Measurements from ENCODE around the gene RILPL2.

RILPL2 gene

GRCh38 chr12:123396954-123397353 is 39.5 kb downstream of the RILPL2 start:
- TF ChIP-seq, protein P1, sequence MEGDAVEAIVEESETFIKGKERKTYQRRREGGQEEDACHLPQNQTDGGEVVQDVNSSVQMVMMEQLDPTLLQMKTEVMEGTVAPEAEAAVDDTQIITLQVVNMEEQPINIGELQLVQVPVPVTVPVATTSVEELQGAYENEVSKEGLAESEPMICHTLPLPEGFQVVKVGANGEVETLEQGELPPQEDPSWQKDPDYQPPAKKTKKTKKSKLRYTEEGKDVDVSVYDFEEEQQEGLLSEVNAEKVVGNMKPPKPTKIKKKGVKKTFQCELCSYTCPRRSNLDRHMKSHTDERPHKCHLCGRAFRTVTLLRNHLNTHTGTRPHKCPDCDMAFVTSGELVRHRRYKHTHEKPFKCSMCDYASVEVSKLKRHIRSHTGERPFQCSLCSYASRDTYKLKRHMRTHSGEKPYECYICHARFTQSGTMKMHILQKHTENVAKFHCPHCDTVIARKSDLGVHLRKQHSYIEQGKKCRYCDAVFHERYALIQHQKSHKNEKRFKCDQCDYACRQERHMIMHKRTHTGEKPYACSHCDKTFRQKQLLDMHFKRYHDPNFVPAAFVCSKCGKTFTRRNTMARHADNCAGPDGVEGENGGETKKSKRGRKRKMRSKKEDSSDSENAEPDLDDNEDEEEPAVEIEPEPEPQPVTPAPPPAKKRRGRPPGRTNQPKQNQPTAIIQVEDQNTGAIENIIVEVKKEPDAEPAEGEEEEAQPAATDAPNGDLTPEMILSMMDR (IDR thresholded peaks at IDR 0.05) = no peak
- Histone ChIP-seq H3K9me3 (no peaks in the 10 kb centered on the region), H3K4me3 (ENCODE audit: low read depth in 1 of 2, low read length in 1 of 2) (no peak overlapping the region), H3K36me3 (peaks cover 81% of the 10 kb centered on the region), H3K4me1 (ENCODE audit: control insufficient read depth in 1 of 2, insufficient read depth in 1 of 2, low read depth in 1 of 2, low read length in 1 of 2) (peaks cover 12 to 17% of the 10 kb centered on the region in 2 experiments), H3K27me3 (no peaks in the 10 kb centered on the region), H3K27ac (no peak overlapping the region)

DNA sequence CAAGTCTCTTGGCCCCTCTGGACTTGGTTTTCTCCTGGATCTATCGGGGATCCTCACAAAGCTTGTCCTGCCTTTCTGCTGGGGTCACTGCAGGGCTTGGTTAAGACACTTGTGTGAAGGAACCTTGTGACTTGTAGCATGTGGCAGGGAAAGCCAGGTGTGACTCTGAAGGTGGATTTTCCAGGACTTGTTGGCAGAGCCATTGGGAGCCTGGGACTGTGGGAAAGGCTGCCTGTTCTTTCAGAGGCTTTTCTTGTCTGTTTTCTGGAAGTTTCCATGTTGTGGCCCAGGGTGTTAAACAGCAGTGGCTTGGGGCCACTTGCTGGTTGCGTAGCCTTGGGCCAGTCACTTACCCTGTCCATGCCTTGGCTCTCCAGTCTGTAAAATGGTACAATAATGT is 39.9 kb downstream of the RILPL2 start:
- no peak overlapping the region for H3K4me3 ChIP-seq (ENCODE audit: low read depth in 1 of 2, low read length in 1 of 2)
- H3K27ac ChIP-seq = no peak overlapping the region
- H3K27me3 ChIP-seq = no peaks in the 10 kb centered on the region
- H3K4me1 ChIP-seq (ENCODE audit: control insufficient read depth in 1 of 2, insufficient read depth in 1 of 2, low read depth in 1 of 2, low read length in 1 of 2) = peaks cover 17 to 21% of the 10 kb centered on the region in 2 experiments
- TF ChIP-seq, protein P1 (IDR thresholded peaks at IDR 0.05) = no peak
- H3K9me3 ChIP-seq = no peaks in the 10 kb centered on the region
- peaks cover 81% of the 10 kb centered on the region for H3K36me3 ChIP-seq

GRCh38 chr12:123395236-123395635 is 41.2 kb downstream of the RILPL2 start:
- no peak overlapping the region for H3K4me3 ChIP-seq (ENCODE audit: low read depth in 1 of 2, low read length in 1 of 2)
- H3K27ac ChIP-seq = no peak overlapping the region
- TF ChIP-seq, protein P1 (IDR thresholded peaks at IDR 0.05) = no peak
- H3K4me1 ChIP-seq (ENCODE audit: control insufficient read depth in 1 of 2, insufficient read depth in 1 of 2, low read depth in 1 of 2, low read length in 1 of 2) = peaks cover 30 to 34% of the 10 kb centered on the region in 2 experiments
- H3K27me3 ChIP-seq = no peaks in the 10 kb centered on the region
- no peaks in the 10 kb centered on the region for H3K9me3 ChIP-seq
- peaks cover 78% of the 10 kb centered on the region for H3K36me3 ChIP-seq

- H3K9me3 ChIP-seq = no peaks in the 10 kb centered on the region
- H3K4me1 ChIP-seq (ENCODE audit: control insufficient read depth in 1 of 2, insufficient read depth in 1 of 2, low read depth in 1 of 2, low read length in 1 of 2) = peaks cover 37 to 41% of the 10 kb centered on the region in 2 experiments
- no peak overlapping the region for H3K4me3 ChIP-seq (ENCODE audit: low read depth in 1 of 2, low read length in 1 of 2)
- TF ChIP-seq, protein P1 (IDR thresholded peaks at IDR 0.05) = no peak
- no peak overlapping the region for H3K27ac ChIP-seq
- H3K27me3 ChIP-seq = no peaks in the 10 kb centered on the region
- H3K36me3 ChIP-seq = peaks cover 65% of the 10 kb centered on the region
These were observed 42.7 kb downstream of the RILPL2 start for GRCh38 chr12:123393747-123394146.

DNA sequence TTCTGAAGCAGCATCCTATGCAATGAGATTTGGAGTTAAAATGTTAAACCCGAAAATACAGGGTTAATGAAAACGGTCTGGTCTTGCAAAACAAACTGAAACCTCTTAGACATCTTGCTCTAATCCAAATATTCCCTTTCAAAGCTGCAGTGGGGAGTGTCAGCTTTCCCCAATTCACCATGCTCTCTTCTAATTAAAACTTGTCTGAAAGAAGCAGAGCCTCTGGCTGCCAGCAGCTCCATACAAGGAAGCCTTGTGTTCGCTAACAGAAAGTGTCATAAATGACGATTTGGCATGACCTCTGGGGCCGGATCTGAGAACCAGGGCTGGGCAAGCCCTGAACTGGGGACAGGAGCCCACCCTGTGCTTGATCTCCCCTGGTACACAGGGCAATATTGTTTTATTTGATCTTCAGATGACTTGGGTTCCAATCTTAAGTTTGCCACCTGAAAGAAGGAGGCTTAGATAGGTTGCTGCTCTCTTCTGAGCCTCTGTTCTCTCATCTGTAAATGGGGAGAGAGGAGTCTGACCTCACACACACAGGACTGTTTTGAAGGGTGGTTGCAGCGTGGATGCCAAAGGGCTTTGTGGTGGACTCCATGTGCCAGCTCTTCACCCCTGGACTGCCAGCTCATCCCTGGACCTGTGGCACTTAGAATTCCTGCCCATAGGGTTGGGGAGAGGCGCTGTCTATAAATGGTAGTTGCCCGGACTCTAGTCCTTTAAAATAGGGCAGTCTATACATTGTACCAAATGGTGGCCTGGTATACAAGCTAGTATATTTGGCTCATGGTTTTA is 44.7 kb downstream of the RILPL2 start:
- H3K4me1 ChIP-seq (ENCODE audit: control insufficient read depth in 1 of 2, insufficient read depth in 1 of 2, low read depth in 1 of 2, low read length in 1 of 2) = peaks cover 54 to 57% of the 10 kb centered on the region in 2 experiments

More for the DNA sequence above, 44.7 kb downstream of the RILPL2 start:
- no peaks in the 10 kb centered on the region for H3K27me3 ChIP-seq
- peak overlapping the region; percentile 89 for H3K27ac ChIP-seq
- no peaks in the 10 kb centered on the region for H3K9me3 ChIP-seq
- peaks cover 46% of the 10 kb centered on the region for H3K36me3 ChIP-seq
- TF ChIP-seq, protein P1 (IDR thresholded peaks at IDR 0.05) = no peak
- peak overlapping the region; percentile 69 to 77 for H3K4me3 ChIP-seq (ENCODE audit: low read depth in 1 of 2, low read length in 1 of 2)

All from neutrophil (primary cell).